ENCODE results near the gene ATP2C2. TPM values are rescaled to one million over a fixed set of nuclear protein-coding genes. Genes with fewer than 3 reads are reported as not detected.

ATP2C2 gene
- total and polyA plus RNA-seq, 2 of the 8 experiments (the other 6 are each of a cell fraction or from before 2014, with no cell fraction given), result 1.2 to 2.8 TPM

DNA sequence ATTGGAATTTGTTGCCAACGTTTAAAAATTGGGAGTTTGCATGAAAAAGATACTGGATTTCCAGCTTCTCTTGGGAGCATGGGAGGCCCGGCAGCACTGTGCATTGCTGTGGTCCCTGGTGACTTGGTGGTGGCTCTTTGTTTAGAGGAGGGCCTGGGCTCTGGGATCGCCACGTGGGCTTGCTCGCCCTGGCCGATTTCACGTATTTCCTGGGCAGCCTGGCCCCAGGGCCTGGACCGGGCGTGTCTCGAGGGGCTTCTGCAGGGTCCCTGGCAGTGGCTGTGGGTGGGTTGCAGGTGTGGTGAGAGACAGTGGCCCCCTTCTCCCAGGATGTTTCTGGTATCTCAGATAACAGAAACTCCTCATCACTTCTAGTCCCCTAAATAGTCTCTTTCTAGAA, 67.9 kb downstream of the ATP2C2 start (continued):
- TF ChIP-seq MAFK (IDR thresholded peaks at IDR 0.05; ENCODE audit: low read depth, low read length), result no peak
- no peak for TF ChIP-seq MAX (IDR thresholded peaks at IDR 0.05)
- no peak for TF ChIP-seq GTF2F1 (IDR thresholded peaks at IDR 0.05; ENCODE audit: borderline replicate concordance, low read depth, low read length)
- TF ChIP-seq HDAC2 (IDR thresholded peaks at IDR 0.05; ENCODE audit: borderline replicate concordance in 1 of 2, low read depth in 2 of 2, low read length in 2 of 2), result no peak

Measured in H1 (cell line).